Bronchial epithelial cell (primary cell): ENCODE measurements around the gene DHPS. TPM values are rescaled to one million over a fixed set of nuclear protein-coding genes. Genes with fewer than 3 reads are reported as not detected.

ENCODE experiments used
- DNase-seq: peaks from one replicate; pipeline ENCODE4 v3.0.0-alpha.2; 2010; ENCODE audit warnings: low read depth
- FAIRE-seq: peaks from 2 replicates; lab custom pipeline; 2011; peaks lifted over from hg19 to GRCh38; lab: Jason Lieb, UNC
- H3K27me3 ChIP-seq: 2 replicates; pipeline ENCODE4 v1.5.1; 2011; ENCODE audit warnings: low read length; ENCODE audit not compliant: control insufficient read depth, insufficient read depth
- H3K36me3 ChIP-seq: 2 replicates; pipeline ENCODE4 v1.5.1; 2011; ENCODE audit warnings: low read length; ENCODE audit not compliant: control insufficient read depth, insufficient read depth
- H3K4me3 ChIP-seq: 2 replicates; pipeline ENCODE4 v1.5.1; 2011; ENCODE audit warnings: mild to moderate bottlenecking, low read depth, low read length, control low read depth
- CTCF ChIP-seq: IDR thresholded peaks from 2 replicates; pipeline ENCODE4 v1.5.1; 2011; ENCODE audit warnings: mild to moderate bottlenecking, moderate library complexity, low read length, control low read depth, inconsistent platforms; ENCODE audit not compliant: insufficient read depth, severe bottlenecking
- total RNA-seq: library from RNA; depleted of rRNA; stranded (reverse); fragments of >200 nt; gene quantifications from 2 replicates; pipeline ENCODE4 v1.2.1, GENCODE V29; 2014

The DHPS gene
- total RNA-seq, 1 donor from 2014 or later, result 94.5 TPM

- no peaks in the 10 kb centered on the region for H3K27me3 ChIP-seq
- H3K4me3 ChIP-seq, result no peak overlapping the region
- FAIRE-seq, result no peak
- TF ChIP-seq CTCF, result no peak
- H3K36me3 ChIP-seq, result peaks cover 30% of the 10 kb centered on the region
- DNase-seq, result no peak
Observed at GRCh38 chr19:12675399-12675798, 6.3 kb downstream of the DHPS start.

GRCh38 chr19:12672744-12673143 lies 8.9 kb downstream of the DHPS start:
- no peak overlapping the region for H3K4me3 ChIP-seq
- H3K36me3 ChIP-seq, result peaks cover 23% of the 10 kb centered on the region
- DNase-seq (no peak), FAIRE-seq (no peak)
- TF ChIP-seq CTCF, result no peak
- no peaks in the 10 kb centered on the region for H3K27me3 ChIP-seq

- no peak for TF ChIP-seq CTCF
- FAIRE-seq (no peak), DNase-seq (no peak)
Observed at GRCh38 chr19:12670159-12670928, 11.3 kb downstream of the DHPS start.

GRCh38 chr19:12669270-12670158 lies 12.2 kb downstream of the DHPS start:
- TF ChIP-seq CTCF, result no peak
- FAIRE-seq (no peak), DNase-seq (peak; percentile 62)
- H3K36me3 ChIP-seq, result peaks cover 13% of the 10 kb centered on the region
- peak overlapping the region; percentile 86 for H3K4me3 ChIP-seq
- no peaks in the 10 kb centered on the region for H3K27me3 ChIP-seq

More at GRCh38 chr19:12670159-12670928, 11.3 kb downstream of the DHPS start:
- Histone ChIP-seq H3K36me3 (peaks cover 11% of the 10 kb centered on the region), H3K4me3 (peak overlapping the region; percentile 86), H3K27me3 (no peaks in the 10 kb centered on the region)

GRCh38 chr19:12668932-12669269 lies 12.8 kb downstream of the DHPS start:
- peak overlapping the region; percentile 86 for H3K4me3 ChIP-seq
- H3K27me3 ChIP-seq, result no peaks in the 10 kb centered on the region
- TF ChIP-seq CTCF, result no peak
- DNase-seq (peak; percentile 51), FAIRE-seq (no peak)
- H3K36me3 ChIP-seq, result peaks cover 9% of the 10 kb centered on the region
